SK-N-SH (cell line): ENCODE data around the gene CAPZA2. TPM values are rescaled to one million over a fixed set of nuclear protein-coding genes. Genes with fewer than 3 reads are reported as not detected.

Experiments
- CTCF ChIA-PET: fragments of 300-600, 350-600 bp; formaldehyde crosslinking; extraction: SDS; loops from one replicate; lab custom pipeline; 2021; lab: Yijun Ruan, JAX
- POLR2A ChIA-PET: fragments of 350-600 bp; sonication (Branson Sonifier 250); formaldehyde crosslinking; extraction: SDS; loops from one replicate; lab custom pipeline; 2020; ENCODE audit warnings: antibody characterized with exemption, inconsistent platforms; lab: Yijun Ruan, JAX
- DNase-seq: peaks from one replicate; pipeline ENCODE4 v3.0.0; 2012
- H2AFZ ChIP-seq: fragments of 200-600 bp; sonication (generic); 2 replicates; pipeline ENCODE4 v1.8.1; 2016; ENCODE audit warnings: antibody characterized with exemption, mild to moderate bottlenecking, low read depth
- H3F3A ChIP-seq: fragments of 200-600 bp; sonication (generic); replicated peaks from 2 replicates; pipeline ENCODE3; 2016; ENCODE audit warnings: antibody characterized with exemption, mild to moderate bottlenecking; ENCODE audit not compliant: insufficient read depth
- H3K27ac ChIP-seq, 2 experiments: fragments of 200-500 bp in 1 of 2; fragments of 200-600 bp in 1 of 2; sonication (Bioruptor generic) in 1 of 2; sonication (generic), shearing (Covaris generic) in 1 of 2; 2 replicates each; pipeline versions ENCODE4 v1.5.1 to v1.6.1; 2014 to 2016; ENCODE audit warnings: low read depth in 2 of 2, inconsistent platforms in 1 of 2, low read length in 1 of 2, mild to moderate bottlenecking in 1 of 2, mixed read lengths in 1 of 2
- H3K27me3 ChIP-seq: fragments of 200-600 bp; sonication (generic), shearing (Covaris generic); 2 replicates; pipeline ENCODE4 v1.6.1; 2016; ENCODE audit warnings: mixed run types; ENCODE audit not compliant: insufficient read depth
- H3K36me3 ChIP-seq, 2 experiments: fragments of 200-500 bp in 1 of 2; fragments of 200-600 bp in 1 of 2; sonication (Bioruptor generic) in 1 of 2; sonication (generic) in 1 of 2; replicated peaks in 1 of 2; 2 replicates each; pipeline versions ENCODE3 to v1.5.1; 2014 to 2016; ENCODE audit warnings: low read length in 1 of 2, mild to moderate bottlenecking in 1 of 2; ENCODE audit not compliant: insufficient read depth in 2 of 2, control insufficient read depth in 1 of 2
- H3K4me1 ChIP-seq, 2 experiments: fragments of 200-500 bp in 1 of 2; fragments of 200-600 bp in 1 of 2; sonication (Bioruptor generic) in 1 of 2; sonication (generic), shearing (Covaris generic) in 1 of 2; 2 replicates each; pipeline versions ENCODE4 v1.5.1 to v1.6.1; 2014 to 2016; ENCODE audit warnings: low read depth in 1 of 2, low read length in 1 of 2, mixed run types in 1 of 2; ENCODE audit not compliant: insufficient read depth in 2 of 2, control insufficient read depth in 1 of 2
- H3K4me2 ChIP-seq: fragments of 200-600 bp; sonication (generic), shearing (Covaris generic); 2 replicates; pipeline ENCODE4 v1.6.1; 2017; ENCODE audit warnings: mixed run types
- H3K4me3 ChIP-seq, 2 experiments: fragments of 200-500 bp in 1 of 2; fragments of 200-600 bp in 1 of 2; sonication (Bioruptor generic) in 1 of 2; sonication (generic), shearing (Covaris generic) in 1 of 2; 2 replicates each; pipeline versions ENCODE4 v1.5.1 to v1.8.1; 2014 to 2016; ENCODE audit warnings: low read depth in 2 of 2, inconsistent platforms in 1 of 2, low read length in 1 of 2, mild to moderate bottlenecking in 1 of 2, mixed read lengths in 1 of 2, moderate library complexity in 1 of 2
- H3K79me2 ChIP-seq: fragments of 200-600 bp; sonication (generic); 2 replicates; pipeline ENCODE4 v1.8.1; 2017; ENCODE audit warnings: mild to moderate bottlenecking; ENCODE audit not compliant: insufficient read depth
- H3K9ac ChIP-seq: fragments of 200-600 bp; sonication (generic); 2 replicates; pipeline ENCODE4 v1.6.1; 2017; ENCODE audit warnings: mixed run types
- H3K9me2 ChIP-seq: fragments of 200-600 bp; sonication (generic); 2 replicates; pipeline ENCODE4 v1.6.1; 2017; ENCODE audit warnings: mixed run types
- H3K9me3 ChIP-seq: fragments of 200-600 bp; sonication (generic); 2 replicates; pipeline ENCODE4 v1.6.1; 2017; ENCODE audit warnings: mixed run types, mild to moderate bottlenecking, moderate library complexity
- H4K20me1 ChIP-seq: fragments of 200-600 bp; sonication (generic); 2 replicates; pipeline ENCODE4 v1.6.1; 2017; ENCODE audit warnings: mild to moderate bottlenecking, mixed run types; ENCODE audit not compliant: insufficient read depth
- CTCF ChIP-seq: fragments of 200-600 bp; sonication (generic); IDR thresholded peaks from 2 replicates; pipeline ENCODE4 v1.6.1; 2017; ENCODE audit warnings: antibody characterized with exemption, mild to moderate bottlenecking, moderate library complexity
- ELF1 ChIP-seq: IDR thresholded peaks from 2 replicates; pipeline ENCODE4 v1.4.0; 2012
- IRF3 ChIP-seq: fragments of 150-350 bp; IDR thresholded peaks from 2 replicates; pipeline ENCODE4 v1.6.1; 2016; ENCODE audit warnings: mild to moderate bottlenecking, low read depth, low read length
- MAX ChIP-seq: IDR thresholded peaks from 2 replicates; pipeline ENCODE4 v1.4.0; 2012; ENCODE audit warnings: low read depth
- POLR2AphosphoS5 ChIP-seq: IDR thresholded peaks from 2 replicates; pipeline ENCODE4 v1.6.1; 2012; ENCODE audit warnings: low read depth, low read length
- RAD21 ChIP-seq: IDR thresholded peaks from 2 replicates; pipeline ENCODE4 v1.6.1; 2012; ENCODE audit warnings: mild to moderate bottlenecking, low read length
- REST ChIP-seq: IDR thresholded peaks from 2 replicates; pipeline ENCODE4 v1.6.1; 2012; ENCODE audit warnings: mild to moderate bottlenecking, low read depth, low read length, moderate library complexity
- SIN3A ChIP-seq: IDR thresholded peaks from 2 replicates; pipeline ENCODE4 v1.6.1; 2012; ENCODE audit warnings: low read depth, mild to moderate bottlenecking, low read length, moderate library complexity, borderline replicate concordance
- TCF12 ChIP-seq: IDR thresholded peaks from 2 replicates; pipeline ENCODE4 v1.4.0; 2012
- USF2 ChIP-seq: fragments of 150-350 bp; IDR thresholded peaks from 2 replicates; pipeline ENCODE4 v1.6.1; 2017; ENCODE audit warnings: antibody characterized with exemption, low read length, low read depth, borderline replicate concordance
- YY1 ChIP-seq: IDR thresholded peaks from 2 replicates; pipeline ENCODE4 v1.4.0; 2012; ENCODE audit warnings: low read depth, mild to moderate bottlenecking
- WGBS: methylation state at CpG from one replicate; pipeline ENCODE4 v1.1.6; 2017; ENCODE audit warnings: low lambda C conversion rate; 5-methylcytosine and 5-hydroxymethylcytosine counted together
- polyA plus RNA-seq, 3 experiments: library from polyadenylated mRNA; depleted of rRNA; stranded (reverse); fragments of >200 nt; gene quantifications; 2 replicates each; pipeline ENCODE4 v1.2.3, GENCODE V29; 2012

The CAPZA2 gene
- polyA plus RNA-seq, 1 of the 3 experiments (the other 2 are of a cell fraction) = 44.6 TPM

- TF ChIP-seq REST (no peak), YY1 (no peak), MAX (no peak), CTCF (no peak), SIN3A (no peak), RAD21 (no peak), POLR2AphosphoS5 (no peak)
Observed at GRCh38 chr7:116910383-116910782, 48.0 kb downstream of the CAPZA2 start (continued).

GRCh38 chr7:116911801-116912200, 49.4 kb downstream of the CAPZA2 start:
- Histone ChIP-seq H3K36me3 (peaks cover 76 to 84% of the 10 kb centered on the region in 2 experiments), H3K4me1 (no peaks in the 10 kb centered on the region; a peak in 1 of 4 replicates), H3K79me2 (no peaks in the 10 kb centered on the region; the same call in 1 of the 2 replicates), H3K27me3 (no peaks in the 10 kb centered on the region), H3K27ac (peak overlapping the region; percentile 24 to 29; a peak in 2 of 4 replicates), H2AFZ (no peak overlapping the region), H4K20me1 (no peaks in the 10 kb centered on the region), H3F3A (peaks cover 14% of the 10 kb centered on the region), H3K4me3 (no peak overlapping the region), H3K9me3 (no peaks in the 10 kb centered on the region), H3K9me2 (no peaks in the 10 kb centered on the region), H3K4me2 (no peak overlapping the region), H3K9ac (no peak overlapping the region)
- ChIA-PET CTCF (interaction anchor here (1.1 to 3.2 kb wide), 4 partner anchors 11 to 21 kb away, joined by 3 to 16 read pairs (median 5); no protein-coding TSS in a partner anchor), POLR2A (no interaction called here)
- TF ChIP-seq USF2 (no peak), ELF1 (no peak), IRF3 (no peak), TCF12 (no peak)
- DNase-seq = no peak
- WGBS = 97% methylated on average over 1 of the region's 1 CpG
